Subcutaneous adipose tissue (tissue), 4 donors: Measurements from ENCODE around the gene ADGRG1. TPM values are rescaled to one million over a fixed set of nuclear protein-coding genes. Genes with fewer than 3 reads are reported as not detected.

ENCODE experiments used
- CTCF ChIP-seq: fragments of 450-650 bp; IDR thresholded peaks from one replicate; pipeline ENCODE4 v1.5.1; 2016; ENCODE audit warnings: low read depth, mild to moderate bottlenecking, control low read depth, antibody characterized with exemption, moderate library complexity
- total RNA-seq, 4 donors: library from RNA; depleted of rRNA; stranded (reverse); fragments of >200 nt; gene quantifications; one replicate each; pipeline ENCODE4 v1.1.0, GENCODE V29; 2016

ADGRG1 gene
- total RNA-seq, 4 donors from 2014 or later: 10.0 to 92.5 (median 21.2) TPM

- no peak for TF ChIP-seq CTCF
These were observed 35.7 kb downstream of the ADGRG1 start for GRCh38 chr16:57663917-57664661.

- no peak for TF ChIP-seq CTCF
These were observed 36.2 kb downstream of the ADGRG1 start for GRCh38 chr16:57664662-57665025.

GRCh38 chr16:57665541-57665940 lies 37.1 kb downstream of the ADGRG1 start:
- TF ChIP-seq CTCF: no peak

- TF ChIP-seq CTCF: no peak
These were observed 38.1 kb downstream of the ADGRG1 start for GRCh38 chr16:57666353-57667047.

- no peak for TF ChIP-seq CTCF
These were observed 38.7 kb downstream of the ADGRG1 start for GRCh38 chr16:57667048-57667525.

GRCh38 chr16:57667526-57668262 lies 39.3 kb downstream of the ADGRG1 start:
- TF ChIP-seq CTCF: no peak

- TF ChIP-seq CTCF: no peak
These were observed 39.8 kb downstream of the ADGRG1 start, which contains the start of gene ADGRG3 for GRCh38 chr16:57668263-57668571. TSS of gene ADGRG3 (plus strand) at chr16:57668306. CDS start at chr16:57668348, 42 bp downstream.
